Measurements from ENCODE around the gene COL11A2.

The COL11A2 gene

DNA sequence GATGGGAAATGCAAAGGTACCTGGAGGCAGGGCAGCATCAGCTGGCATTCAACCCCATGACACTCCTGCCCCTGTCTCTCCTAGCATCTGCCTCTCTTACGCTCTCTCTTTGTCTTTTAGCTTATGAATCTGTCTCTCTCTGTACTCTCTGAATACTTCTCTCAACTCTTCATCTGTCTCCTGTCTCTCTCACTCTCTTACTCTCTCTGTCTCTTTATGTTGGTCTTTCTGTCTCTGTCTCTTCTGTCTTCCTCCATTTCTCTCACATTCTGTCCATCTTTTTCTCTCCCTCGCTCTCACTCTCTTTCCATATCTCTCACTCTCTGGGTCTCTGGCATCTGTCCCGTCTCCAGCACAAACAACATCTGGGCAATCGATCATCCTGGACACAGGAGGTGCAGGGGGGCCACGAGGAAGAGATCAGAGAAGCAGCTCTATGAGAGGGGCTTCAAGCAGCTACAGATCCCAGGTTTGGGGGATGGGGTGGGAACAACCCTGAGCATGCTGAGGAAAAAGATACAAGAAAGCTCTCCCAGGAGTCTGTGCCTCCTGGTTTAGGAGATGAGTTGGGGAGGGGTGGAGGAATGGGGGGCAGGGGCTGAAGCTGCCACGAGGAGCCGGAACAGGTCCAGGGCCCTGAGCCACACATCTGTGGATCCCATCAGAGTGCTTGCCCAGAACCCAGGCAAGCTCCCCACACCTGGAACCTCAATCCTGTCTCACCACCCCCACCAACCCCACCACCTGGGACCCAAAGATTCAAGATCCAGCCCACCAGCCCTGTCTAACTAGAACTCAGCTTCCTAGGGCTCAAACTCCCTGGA lies 2.4 kb downstream of the COL11A2 start:
- no peak for ATAC-seq
- TF ChIP-seq PPARA (CRISPR knock-in tag; IDR thresholded peaks at IDR 0.05; ENCODE audit: borderline replicate concordance) = no peak
- TF ChIP-seq OSR1 (CRISPR knock-in tag; IDR thresholded peaks at IDR 0.05) = no peak
- TF ChIP-seq ZFP30 (CRISPR knock-in tag; IDR thresholded peaks at IDR 0.05) = no peak
- TF ChIP-seq RARB (CRISPR knock-in tag; IDR thresholded peaks at IDR 0.05) = no peak
- TF ChIP-seq CSRNP3 (CRISPR knock-in tag; IDR thresholded peaks at IDR 0.05) = no peak
- no peak for TF ChIP-seq ESRRG (CRISPR knock-in tag; IDR thresholded peaks at IDR 0.05)
- no peak for TF ChIP-seq ZNF70 (CRISPR knock-in tag; IDR thresholded peaks at IDR 0.05)

- TF ChIP-seq ZNF565 (CRISPR knock-in tag; conservative IDR thresholded peaks at IDR 0.05; ENCODE audit: low read depth) (no peak), TSHZ2 (CRISPR knock-in tag; IDR thresholded peaks at IDR 0.05) (no peak), PPARA (CRISPR knock-in tag; IDR thresholded peaks at IDR 0.05; ENCODE audit: borderline replicate concordance) (no peak), GLIS3 (CRISPR knock-in tag; IDR thresholded peaks at IDR 0.05) (no peak), CSDC2 (CRISPR knock-in tag; IDR thresholded peaks at IDR 0.05) (no peak), TCF4 (CRISPR knock-in tag; IDR thresholded peaks at IDR 0.05; ENCODE audit: borderline replicate concordance) (no peak), ZNF70 (CRISPR knock-in tag; IDR thresholded peaks at IDR 0.05) (no peak), ZC3H10 (CRISPR knock-in tag; IDR thresholded peaks at IDR 0.05) (no peak), ZFP30 (CRISPR knock-in tag; IDR thresholded peaks at IDR 0.05) (no peak), ESRRG (CRISPR knock-in tag; IDR thresholded peaks at IDR 0.05) (no peak), RARB (CRISPR knock-in tag; IDR thresholded peaks at IDR 0.05) (no peak), ZNF8 (CRISPR knock-in tag; IDR thresholded peaks at IDR 0.05) (no peak), TOX (CRISPR knock-in tag; IDR thresholded peaks at IDR 0.05; ENCODE audit: borderline replicate concordance) (no peak)
- TF ChIP-seq, protein P1, sequence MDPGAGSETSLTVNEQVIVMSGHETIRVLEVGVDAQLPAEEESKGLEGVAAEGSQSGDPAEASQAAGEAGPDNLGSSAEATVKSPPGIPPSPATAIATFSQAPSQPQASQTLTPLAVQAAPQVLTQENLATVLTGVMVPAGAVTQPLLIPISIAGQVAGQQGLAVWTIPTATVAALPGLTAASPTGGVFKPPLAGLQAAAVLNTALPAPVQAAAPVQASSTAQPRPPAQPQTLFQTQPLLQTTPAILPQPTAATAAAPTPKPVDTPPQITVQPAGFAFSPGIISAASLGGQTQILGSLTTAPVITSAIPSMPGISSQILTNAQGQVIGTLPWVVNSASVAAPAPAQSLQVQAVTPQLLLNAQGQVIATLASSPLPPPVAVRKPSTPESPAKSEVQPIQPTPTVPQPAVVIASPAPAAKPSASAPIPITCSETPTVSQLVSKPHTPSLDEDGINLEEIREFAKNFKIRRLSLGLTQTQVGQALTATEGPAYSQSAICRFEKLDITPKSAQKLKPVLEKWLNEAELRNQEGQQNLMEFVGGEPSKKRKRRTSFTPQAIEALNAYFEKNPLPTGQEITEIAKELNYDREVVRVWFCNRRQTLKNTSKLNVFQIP (CRISPR knock-in tag; IDR thresholded peaks at IDR 0.05; ENCODE audit: borderline replicate concordance, low read depth) = no peak
- TF ChIP-seq, protein P2, sequence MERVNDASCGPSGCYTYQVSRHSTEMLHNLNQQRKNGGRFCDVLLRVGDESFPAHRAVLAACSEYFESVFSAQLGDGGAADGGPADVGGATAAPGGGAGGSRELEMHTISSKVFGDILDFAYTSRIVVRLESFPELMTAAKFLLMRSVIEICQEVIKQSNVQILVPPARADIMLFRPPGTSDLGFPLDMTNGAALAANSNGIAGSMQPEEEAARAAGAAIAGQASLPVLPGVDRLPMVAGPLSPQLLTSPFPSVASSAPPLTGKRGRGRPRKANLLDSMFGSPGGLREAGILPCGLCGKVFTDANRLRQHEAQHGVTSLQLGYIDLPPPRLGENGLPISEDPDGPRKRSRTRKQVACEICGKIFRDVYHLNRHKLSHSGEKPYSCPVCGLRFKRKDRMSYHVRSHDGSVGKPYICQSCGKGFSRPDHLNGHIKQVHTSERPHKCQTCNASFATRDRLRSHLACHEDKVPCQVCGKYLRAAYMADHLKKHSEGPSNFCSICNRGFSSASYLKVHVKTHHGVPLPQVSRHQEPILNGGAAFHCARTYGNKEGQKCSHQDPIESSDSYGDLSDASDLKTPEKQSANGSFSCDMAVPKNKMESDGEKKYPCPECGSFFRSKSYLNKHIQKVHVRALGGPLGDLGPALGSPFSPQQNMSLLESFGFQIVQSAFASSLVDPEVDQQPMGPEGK (CRISPR knock-in tag; IDR thresholded peaks at IDR 0.05; ENCODE audit: borderline replicate concordance) = no peak
- ATAC-seq = no peak
These were observed 3.1 kb downstream of the COL11A2 start for GRCh38 chr6:33189164-33189563.

- TF ChIP-seq ISL1 (CRISPR knock-in tag; IDR thresholded peaks at IDR 0.05) (no peak), CSRNP3 (CRISPR knock-in tag; IDR thresholded peaks at IDR 0.05) (no peak), CSDC2 (CRISPR knock-in tag; IDR thresholded peaks at IDR 0.05) (no peak)
- TF ChIP-seq, protein P1 (CRISPR knock-in tag; IDR thresholded peaks at IDR 0.05; ENCODE audit: borderline replicate concordance, low read depth) = no peak
- no peak for ATAC-seq
These were observed 4.5 kb downstream of the COL11A2 start for GRCh38 chr6:33187809-33188208.

Data from SK-N-SH treated with all-trans-retinoic acid at 6 μM for 48 hours (cell line).